GM12874 (cell line): ENCODE results near the gene NECAB2.

Experiments
- TF ChIP-seq, protein P1 (sequence below): IDR thresholded peaks from 2 replicates; pipeline ENCODE4 v1.5.1; 2011; ENCODE audit warnings: low read depth, mild to moderate bottlenecking, control low read depth, low read length, moderate library complexity; ENCODE audit not compliant: insufficient read depth

The NECAB2 gene

DNA sequence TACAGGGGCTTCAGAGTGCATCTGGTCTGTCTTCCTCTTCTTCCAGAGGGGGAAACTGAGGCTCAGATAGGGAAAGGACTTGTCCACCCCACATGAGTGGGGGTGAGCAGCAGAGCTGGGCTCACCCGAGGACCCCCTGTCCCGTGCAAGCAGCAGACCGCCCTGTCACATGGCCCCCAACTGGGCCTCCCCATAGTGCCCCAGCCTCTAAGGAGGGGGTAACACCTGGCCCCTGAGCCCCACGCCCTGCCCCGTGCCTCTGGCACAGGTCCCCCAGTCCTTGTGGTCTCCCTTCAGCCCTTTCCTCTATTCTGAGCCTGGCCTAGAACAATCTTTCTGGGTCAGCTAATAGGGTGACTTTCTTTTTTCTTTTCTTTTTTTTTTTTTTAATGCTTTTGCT is 6.5 kb upstream of the NECAB2 start:
- TF ChIP-seq, protein P1, sequence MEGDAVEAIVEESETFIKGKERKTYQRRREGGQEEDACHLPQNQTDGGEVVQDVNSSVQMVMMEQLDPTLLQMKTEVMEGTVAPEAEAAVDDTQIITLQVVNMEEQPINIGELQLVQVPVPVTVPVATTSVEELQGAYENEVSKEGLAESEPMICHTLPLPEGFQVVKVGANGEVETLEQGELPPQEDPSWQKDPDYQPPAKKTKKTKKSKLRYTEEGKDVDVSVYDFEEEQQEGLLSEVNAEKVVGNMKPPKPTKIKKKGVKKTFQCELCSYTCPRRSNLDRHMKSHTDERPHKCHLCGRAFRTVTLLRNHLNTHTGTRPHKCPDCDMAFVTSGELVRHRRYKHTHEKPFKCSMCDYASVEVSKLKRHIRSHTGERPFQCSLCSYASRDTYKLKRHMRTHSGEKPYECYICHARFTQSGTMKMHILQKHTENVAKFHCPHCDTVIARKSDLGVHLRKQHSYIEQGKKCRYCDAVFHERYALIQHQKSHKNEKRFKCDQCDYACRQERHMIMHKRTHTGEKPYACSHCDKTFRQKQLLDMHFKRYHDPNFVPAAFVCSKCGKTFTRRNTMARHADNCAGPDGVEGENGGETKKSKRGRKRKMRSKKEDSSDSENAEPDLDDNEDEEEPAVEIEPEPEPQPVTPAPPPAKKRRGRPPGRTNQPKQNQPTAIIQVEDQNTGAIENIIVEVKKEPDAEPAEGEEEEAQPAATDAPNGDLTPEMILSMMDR, result no peak

GRCh38 chr16:83963277-83964119 is 4.5 kb upstream of the NECAB2 start:
- TF ChIP-seq, protein P1, result no peak

DNA sequence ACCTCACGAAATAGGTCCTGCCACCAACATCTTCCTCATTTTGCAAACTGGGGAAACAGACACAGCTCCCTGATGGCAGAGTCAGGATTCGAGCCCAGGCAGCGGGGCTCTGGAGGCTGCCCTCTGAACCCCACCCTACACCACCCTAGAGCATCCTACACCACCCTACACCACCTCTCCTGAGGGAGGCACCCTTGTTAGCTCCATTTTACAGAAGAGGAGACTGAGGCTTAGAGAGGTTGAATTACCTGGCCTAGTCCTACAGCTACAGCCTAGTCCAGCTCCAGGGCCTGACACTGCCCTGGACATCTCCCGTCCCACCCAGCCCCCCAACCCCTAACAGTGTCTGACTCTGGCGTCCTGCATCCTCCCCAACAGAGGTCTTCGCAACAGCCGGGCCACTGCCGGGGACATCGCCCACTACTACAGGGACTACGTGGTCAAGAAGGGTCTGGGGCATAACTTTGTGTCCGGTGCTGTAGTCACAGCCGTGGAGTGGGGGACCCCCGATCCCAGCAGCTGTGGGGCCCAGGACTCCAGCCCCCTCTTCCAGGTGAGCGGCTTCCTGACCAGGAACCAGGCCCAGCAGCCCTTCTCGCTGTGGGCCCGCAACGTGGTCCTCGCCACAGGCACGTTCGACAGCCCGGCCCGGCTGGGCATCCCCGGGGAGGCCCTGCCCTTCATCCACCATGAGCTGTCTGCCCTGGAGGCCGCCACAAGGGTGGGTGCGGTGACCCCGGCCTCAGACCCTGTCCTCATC is 3.2 kb upstream of the NECAB2 start:
- TF ChIP-seq, protein P1, result no peak

- TF ChIP-seq, protein P1, result no peak
Measured at GRCh38 chr16:83965444-83966152, 2.4 kb upstream of the NECAB2 start.

- TF ChIP-seq, protein P1, result no peak
Measured at GRCh38 chr16:83966153-83966696, 1.8 kb upstream of the NECAB2 start.

GRCh38 chr16:83967091-83967490 is 953 bp upstream of the NECAB2 start:
- TF ChIP-seq, protein P1, result no peak
